Adipose tissue (tissue), 3 donors: ENCODE results near the gene SLC2A3. TPM values are rescaled to one million over a fixed set of nuclear protein-coding genes. Genes with fewer than 3 reads are reported as not detected.
"Not testable (repeated sequence)": the region's sequence is repeated elsewhere in the genome, so short reads cannot be mapped to it uniquely, and the experiment has no call there.

Source experiments
- H3K27ac ChIP-seq: one replicate; pipeline ENCODE4 v1.5.1; 2013; ENCODE audit warnings: low read depth, low read length
- WGBS, 3 donors: extraction: QIAGEN DNeasy Blood & Tissue Kit; methylation state at CpG; one replicate each; pipeline ENCODE4 v1.1.7; 2013; 5-methylcytosine and 5-hydroxymethylcytosine counted together
- polyA plus RNA-seq, 3 donors: library from polyadenylated mRNA; stranded (reverse); fragments of 200-250 nt; gene quantifications; one replicate each; pipeline ENCODE4 v1.2.3, GENCODE V29; 2013
- donor health status: healthy with polysubstance abuse.
- donor health status: Bipolar disorder and iron deficiency.
- donor health status: healthy.

SLC2A3 gene
- polyA plus RNA-seq, 3 donors, result 4.3 to 79.4 (median 43.3) TPM

DNA sequence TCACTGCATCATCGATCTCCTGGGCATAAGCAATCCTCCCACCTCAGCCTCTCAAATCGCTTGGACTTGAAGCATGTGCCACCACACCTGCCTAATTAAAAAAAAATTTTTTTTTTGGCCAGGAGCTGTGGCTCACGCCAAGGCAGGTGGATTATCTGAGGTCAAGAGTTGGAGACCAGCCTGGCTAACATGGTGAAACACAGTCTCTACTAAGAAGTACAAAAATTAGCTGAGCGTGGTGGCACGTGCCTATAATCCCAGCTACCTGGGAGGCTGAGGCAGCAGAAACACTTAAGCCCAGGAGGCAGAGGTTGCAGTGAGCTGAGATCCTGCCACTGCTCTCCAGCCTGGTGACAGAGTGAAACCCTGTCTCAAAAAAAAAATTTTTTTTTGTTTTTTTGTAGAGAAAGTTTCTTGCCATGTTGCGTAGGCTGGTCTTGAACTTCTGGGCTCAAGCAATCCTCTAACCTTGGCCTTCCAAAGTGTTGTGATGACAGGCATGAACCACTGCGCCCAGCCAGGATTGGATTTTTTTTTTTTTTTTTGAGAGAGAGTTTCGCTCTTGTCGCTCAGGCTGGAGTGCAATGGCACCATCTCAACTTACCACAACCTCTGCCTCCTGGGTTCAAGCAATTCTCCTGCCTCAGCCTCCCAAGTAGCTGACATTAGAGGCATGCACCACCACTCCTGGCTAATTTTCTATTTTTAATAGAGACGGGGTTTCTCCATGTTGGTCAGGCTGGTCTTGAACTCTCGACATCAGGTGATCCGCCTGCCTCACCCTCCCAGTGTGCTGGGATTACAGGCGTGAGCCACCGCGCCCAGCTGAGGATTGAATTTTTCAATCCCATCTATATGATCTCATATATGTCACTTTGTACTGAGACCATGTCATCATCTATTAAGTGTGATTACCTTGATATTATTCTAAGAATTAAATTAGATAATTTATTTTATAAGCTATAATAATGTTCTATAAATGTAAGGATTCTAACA is 12.4 kb downstream of the SLC2A3 start:
- WGBS, 3 donors, result 95 to 97% (median 96%) methylated on average over 15 of the region's 15 CpGs
- H3K27ac ChIP-seq, result no peak overlapping the region

- 82 to 91% (median 91%) methylated on average over 11 to 12 of the region's 12 CpGs for WGBS, 3 donors
- H3K27ac ChIP-seq, result not testable (repeated sequence)
Observed at GRCh38 chr12:7921181-7921580, 14.8 kb downstream of the SLC2A3 start.

- WGBS, 3 donors, result 90 to 91% (median 90%) methylated on average over 7 of the region's 7 CpGs
- H3K27ac ChIP-seq, result not testable (repeated sequence)
Observed at GRCh38 chr12:7918268-7918590, 17.8 kb downstream of the SLC2A3 start.

DNA sequence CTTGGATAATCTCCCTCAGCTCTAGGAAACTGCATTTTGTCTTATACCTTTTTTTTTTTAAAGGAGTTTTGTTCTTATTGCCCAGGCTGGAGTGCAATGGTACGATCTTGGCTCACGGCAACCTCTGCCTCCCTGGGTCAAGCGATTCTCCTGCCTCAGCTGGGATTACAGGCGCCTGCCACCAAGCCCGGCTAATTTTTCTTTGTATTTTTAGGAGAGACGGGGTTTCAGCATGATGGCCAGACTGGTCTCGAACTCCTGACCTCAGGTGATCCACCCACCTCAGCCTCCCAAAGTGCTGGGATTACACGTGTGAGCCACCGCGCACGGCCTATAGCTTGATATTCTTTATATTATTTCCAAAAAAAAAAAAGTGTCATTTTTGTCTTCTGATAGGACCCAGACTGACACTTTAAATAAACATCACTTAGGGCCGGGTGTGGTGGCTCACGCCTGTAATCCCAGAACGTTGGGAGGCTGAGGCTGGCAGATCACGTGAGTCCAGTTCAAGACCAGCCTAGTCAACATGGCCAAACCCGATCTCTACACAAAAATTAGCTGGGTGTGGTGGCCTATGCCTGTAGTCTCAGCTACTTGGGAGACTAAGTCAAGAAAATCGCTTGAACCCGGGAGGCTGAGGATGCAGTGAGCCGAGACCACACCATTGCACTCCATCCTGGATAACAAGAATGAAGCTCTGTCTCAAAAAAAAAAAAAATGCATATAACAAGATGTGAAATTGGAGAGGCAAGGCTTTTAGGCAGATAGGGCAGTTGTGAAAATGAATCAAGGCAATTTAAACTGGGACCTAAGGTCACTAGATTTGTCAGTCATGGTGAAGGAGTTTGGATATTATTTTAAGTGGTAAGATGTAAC is 18.4 kb downstream of the SLC2A3 start:
- WGBS, 3 donors, result 89 to 95% (median 92%) methylated on average over 19 of the region's 19 CpGs
- H3K27ac ChIP-seq, result no peak overlapping the region

DNA sequence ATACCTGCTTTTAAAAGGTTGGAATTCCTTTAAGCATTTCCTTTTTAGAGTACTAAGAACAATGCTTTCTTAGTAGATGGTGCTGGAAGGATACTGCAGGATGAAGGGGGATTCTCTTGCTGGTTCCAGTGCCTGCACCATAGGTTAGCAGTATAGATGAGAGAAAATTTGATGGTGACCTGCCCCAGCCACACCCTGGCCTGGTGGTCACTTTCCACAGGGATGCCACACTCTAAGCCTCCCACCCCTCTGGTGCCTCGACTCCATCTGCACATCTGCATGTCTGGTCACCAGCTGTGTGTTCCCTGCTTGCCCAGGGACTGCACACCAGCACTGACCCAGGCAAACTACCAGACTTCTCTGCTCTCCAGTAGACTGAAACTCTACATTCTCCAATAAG is 19.1 kb downstream of the SLC2A3 start:
- 63 to 86% (median 73%) methylated on average over 1 of the region's 1 CpG for WGBS, 3 donors
- no peak overlapping the region for H3K27ac ChIP-seq

DNA sequence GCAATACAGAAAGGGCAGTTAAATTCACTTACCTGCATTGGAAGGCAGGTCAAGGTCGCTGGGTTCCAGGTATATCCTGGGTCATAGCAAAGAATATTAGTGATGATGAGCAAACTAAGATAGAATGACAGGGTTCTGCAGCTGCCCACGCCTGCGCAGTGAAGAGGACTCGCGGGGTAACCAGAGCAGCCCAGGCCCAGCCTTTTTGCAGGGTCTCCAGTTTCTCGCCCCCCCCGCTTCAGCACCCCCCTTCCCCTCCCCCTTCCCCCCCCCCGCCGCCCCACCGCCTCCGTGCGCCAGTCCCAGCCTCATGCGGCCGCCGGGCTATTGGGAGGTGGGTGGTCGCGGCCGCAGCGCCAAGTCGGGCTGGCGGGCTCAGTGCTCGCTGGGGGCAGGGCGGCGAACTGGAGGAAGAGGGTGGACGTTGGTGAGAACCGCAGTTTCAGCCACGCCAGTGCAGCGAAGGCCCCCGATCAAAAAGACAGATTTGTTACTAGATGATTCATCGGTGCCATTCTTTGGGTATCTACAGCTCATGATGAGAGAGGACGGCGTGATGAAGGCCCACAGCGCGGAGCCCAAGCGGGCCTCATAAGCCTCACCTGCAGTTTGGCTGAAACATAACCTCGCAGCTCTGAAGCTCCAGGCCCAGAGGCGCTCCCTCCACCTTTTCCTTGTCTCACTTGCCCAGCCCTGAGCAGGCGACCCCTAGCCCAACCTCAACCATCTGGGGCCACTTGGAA is 20.2 kb downstream of the SLC2A3 start:
- no peak overlapping the region for H3K27ac ChIP-seq
- WGBS, 3 donors, result 40 to 48% (median 44%) methylated on average over 29 to 37 of the region's 38 CpGs

GRCh38 chr12:7910106-7910505 is 25.9 kb downstream of the SLC2A3 start:
- H3K27ac ChIP-seq, result not testable (repeated sequence)
- WGBS, 3 donors, result 71 to 82% (median 77%) methylated on average over 7 of the region's 7 CpGs

- 5 to 45% (median 44%) methylated on average over 3 of the region's 3 CpGs for WGBS, 3 donors
- H3K27ac ChIP-seq, result no peak overlapping the region
Observed at GRCh38 chr12:7907009-7907408, 29.0 kb downstream of the SLC2A3 start.

GRCh38 chr12:7906303-7906702 is 29.7 kb downstream of the SLC2A3 start:
- 68 to 87% (median 84%) methylated on average over 4 of the region's 4 CpGs for WGBS, 3 donors
- not testable (repeated sequence) for H3K27ac ChIP-seq

DNA sequence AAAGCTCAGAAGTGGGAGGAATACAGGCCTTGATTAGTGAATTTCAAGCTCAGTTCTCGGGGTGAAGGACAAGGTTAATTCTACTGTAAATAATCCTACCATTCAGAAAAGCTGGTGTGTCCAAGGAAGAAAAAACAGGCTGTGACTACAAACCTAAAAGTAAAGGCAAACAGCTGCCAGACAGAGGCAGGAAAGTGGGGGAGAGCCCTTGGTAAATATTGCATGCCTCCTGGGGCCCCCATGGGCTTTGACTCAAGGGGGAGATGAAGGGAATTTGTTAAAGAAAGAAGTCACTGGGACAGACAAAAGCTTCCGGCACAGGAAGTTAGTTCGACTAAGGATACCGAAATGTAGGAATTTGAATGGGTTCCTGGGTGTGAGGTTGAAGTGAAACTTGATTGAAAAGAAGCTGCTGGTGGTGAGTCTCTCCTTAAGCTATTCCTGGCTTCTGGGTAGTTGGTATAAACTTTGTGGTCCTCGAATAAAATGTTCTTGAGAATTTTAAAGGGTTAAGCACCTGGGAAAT is 30.3 kb downstream of the SLC2A3 start:
- 35 to 57% (median 49%) methylated on average over 2 of the region's 5 CpGs for WGBS, 3 donors
- H3K27ac ChIP-seq, result not testable (repeated sequence)

DNA sequence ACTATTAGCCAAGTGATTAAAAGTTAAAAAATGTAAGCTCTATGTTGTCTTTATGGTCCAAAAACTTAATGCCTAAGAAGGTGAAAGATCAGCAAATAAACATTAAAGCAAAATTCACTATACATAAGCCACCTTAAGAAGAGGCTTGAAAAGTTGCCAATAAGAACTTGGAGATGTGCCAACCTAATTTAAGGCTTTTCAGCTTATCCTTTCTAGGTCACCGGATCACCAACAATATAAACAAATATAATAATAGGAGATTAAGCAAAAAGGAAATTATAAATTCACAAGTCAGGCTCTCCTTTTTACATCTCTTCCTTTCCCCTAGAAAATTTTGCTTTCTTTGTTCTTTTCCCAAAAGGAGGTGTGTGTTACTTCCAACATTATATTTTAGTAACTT is 30.9 kb downstream of the SLC2A3 start:
- 3 to 10% (median 5%) methylated on average over 1 of the region's 1 CpG for WGBS, 3 donors
- H3K27ac ChIP-seq, result no peak overlapping the region

DNA sequence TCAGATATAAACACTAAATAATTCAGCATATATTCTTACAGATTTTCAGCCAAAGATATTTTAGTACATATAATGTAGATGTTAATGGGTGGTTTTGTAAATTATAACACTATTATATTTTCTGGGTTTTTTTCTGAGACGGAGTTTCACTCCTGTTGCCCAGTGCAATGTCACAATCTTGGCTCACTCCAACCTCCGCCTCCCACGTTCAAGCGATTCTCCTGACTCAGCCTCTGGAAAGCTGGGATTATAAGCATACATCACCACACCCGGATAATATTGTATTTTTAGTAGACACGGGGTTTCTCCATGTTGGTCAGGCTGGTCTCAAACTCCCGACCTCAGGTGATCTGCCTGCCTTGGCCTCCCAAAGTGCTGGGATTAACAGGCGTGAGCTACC is 33.6 kb downstream of the SLC2A3 start:
- H3K27ac ChIP-seq, result not testable (repeated sequence)
- WGBS, 3 donors, result 72 to 85% (median 73%) methylated on average over 8 of the region's 8 CpGs

GRCh38 chr12:7899755-7900154 is 36.2 kb downstream of the SLC2A3 start:
- H3K27ac ChIP-seq, result no peak overlapping the region

DNA sequence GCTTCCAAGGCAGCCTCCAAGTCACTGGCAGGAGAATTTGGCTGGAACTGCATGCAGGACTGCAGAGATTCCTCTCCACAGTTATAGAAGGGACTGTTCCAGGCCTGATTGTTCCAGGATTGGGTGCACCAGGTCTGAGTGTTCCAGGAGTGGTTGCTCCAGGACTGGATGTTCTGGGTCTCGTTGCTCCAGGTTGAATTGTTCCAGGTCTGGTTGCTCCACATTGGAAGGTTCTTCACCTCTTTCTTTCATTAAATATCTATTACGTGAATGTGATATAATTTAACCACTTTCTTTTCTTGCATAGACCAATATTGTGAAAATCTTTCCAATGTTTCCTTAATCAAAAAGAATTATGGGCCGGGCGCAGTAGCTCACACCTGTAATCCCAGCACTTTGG is 39.3 kb downstream of the SLC2A3 start:
- not testable (repeated sequence) for H3K27ac ChIP-seq
- WGBS, 3 donors, result 84 to 92% (median 85%) methylated on average over 4 of the region's 4 CpGs

More at GRCh38 chr12:7899755-7900154, 36.2 kb downstream of the SLC2A3 start:
- 83 to 92% (median 86%) methylated on average over 7 of the region's 7 CpGs for WGBS, 3 donors

GRCh38 chr12:7892186-7892980 is 43.6 kb downstream of the SLC2A3 start:
- H3K27ac ChIP-seq, result no peak overlapping the region
- WGBS, 3 donors, result 61 to 90% (median 79%) methylated on average over 3 to 4 of the region's 4 CpGs

- H3K27ac ChIP-seq, result no peak overlapping the region
- whole genome bisulfite sequencing, 3 donors, result 25 to 34% (median 29%) methylated on average over 3 of the region's 3 CpGs
Observed at GRCh38 chr12:7884689-7885088, 51.3 kb downstream of the SLC2A3 start.

DNA sequence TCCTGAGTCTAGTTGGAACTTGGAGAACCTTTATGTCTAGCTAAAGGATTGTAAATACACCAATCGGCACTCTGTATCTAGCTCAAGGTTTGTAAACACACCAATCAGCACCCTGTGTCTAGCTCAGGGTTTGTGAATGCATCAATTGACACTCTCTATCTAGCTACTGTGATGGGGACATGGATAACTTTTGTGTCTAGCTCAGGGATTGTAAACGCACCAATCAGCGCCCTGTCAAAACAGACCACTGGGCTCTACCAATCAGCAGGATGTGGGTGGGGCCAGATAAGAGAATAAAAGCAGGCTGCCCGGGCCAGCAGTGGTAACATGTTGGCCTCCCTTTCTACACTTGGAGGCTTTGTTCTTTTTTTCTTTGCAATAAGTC is 54.3 kb downstream of the SLC2A3 start:
- H3K27ac ChIP-seq, result not testable (repeated sequence)
- WGBS, 3 donors, result 72 to 95% (median 88%) methylated on average over 4 of the region's 4 CpGs
